Esophagus muscularis mucosa (tissue), 4 donors: ENCODE results near the gene THAP4. TPM values are rescaled to one million over a fixed set of nuclear protein-coding genes. Genes with fewer than 3 reads are reported as not detected.

Experiments used
- DNase-seq: peaks from one replicate; pipeline ENCODE4 v3.0.0-alpha.2; 2017; ENCODE audit errors: extremely low spot score
- H3K27ac ChIP-seq, 4 donors: fragments of 200-600 bp; sonication (generic); replicated peaks in 1 of 4; 1 replicate in 3 of 4; 2 replicates in 1 of 4; pipeline ENCODE4 v1.5.1; 2016 to 2019; ENCODE audit warnings: mild to moderate bottlenecking in 1 of 4
- H3K27me3 ChIP-seq, 4 donors: fragments of 200-600 bp; sonication (generic); one replicate each; pipeline versions ENCODE4 v1.5.1 to v1.6.0; 2016 to 2019
- H3K36me3 ChIP-seq, 4 donors: fragments of 200-600 bp; sonication (generic); one replicate each; pipeline ENCODE4 v1.5.1; 2016 to 2019
- H3K4me1 ChIP-seq, 4 donors: fragments of 200-600 bp; sonication (generic); one replicate each; pipeline ENCODE4 v1.5.1; 2016 to 2019
- H3K4me3 ChIP-seq, 4 donors: fragments of 200-600 bp; sonication (generic); 1 replicate in 2 of 4; 2 replicates in 2 of 4; pipeline ENCODE4 v1.5.1; 2016 to 2019; ENCODE audit warnings: mild to moderate bottlenecking in 4 of 4, moderate library complexity in 1 of 4
- H3K9me3 ChIP-seq, 4 donors: fragments of 200-600 bp; sonication (generic); 1 replicate in 3 of 4; 2 replicates in 1 of 4; pipeline ENCODE4 v1.5.1; 2016 to 2019
- EP300 ChIP-seq: sonication (generic); formaldehyde crosslinking; IDR thresholded peaks from one replicate; pipeline ENCODE4 v1.6.1; 2017; ENCODE audit warnings: antibody characterized with exemption
- POLR2A ChIP-seq: fragments of 450-650 bp; IDR thresholded peaks from one replicate; pipeline ENCODE4 v1.6.1; 2017; ENCODE audit warnings: antibody characterized with exemption, moderate library complexity, mild to moderate bottlenecking, low read depth
- POLR2AphosphoS5 ChIP-seq, 2 donors: sonication (generic); formaldehyde crosslinking; IDR thresholded peaks; one replicate each; pipeline ENCODE4 v1.6.1; 2017; ENCODE audit warnings: antibody characterized with exemption in 2 of 2
- WGBS: methylation state at CpG from one replicate; pipeline ENCODE4 v1.1.5; 2018; 5-methylcytosine and 5-hydroxymethylcytosine counted together
- intact Hi-C: fragments of 100-400 bp; cut with DNase I; formaldehyde crosslinking; loops from one replicate; pipeline ENCODE4 v1.15.1; 2023
- total RNA-seq, 4 donors: library from RNA; depleted of rRNA; stranded (reverse); fragments of >200 nt; gene quantifications; one replicate each; pipeline versions ENCODE4 v1.1.0 to v1.2.1, GENCODE V29; 2016
- TF ChIP-seq, protein P1 (sequence below), 3 experiments: fragments of 200-600 bp in 2 of 3; fragments of 450-650 bp in 1 of 3; sonication (generic) in 2 of 3; IDR thresholded peaks; one replicate each; pipeline ENCODE4 v1.5.1; 2017 to 2019; ENCODE audit warnings: antibody characterized with exemption in 3 of 3, mild to moderate bottlenecking in 2 of 3, moderate library complexity in 1 of 3

The THAP4 gene
- total RNA-seq, 4 donors from 2014 or later: 37.0 to 69.8 (median 49.6) TPM

DNA sequence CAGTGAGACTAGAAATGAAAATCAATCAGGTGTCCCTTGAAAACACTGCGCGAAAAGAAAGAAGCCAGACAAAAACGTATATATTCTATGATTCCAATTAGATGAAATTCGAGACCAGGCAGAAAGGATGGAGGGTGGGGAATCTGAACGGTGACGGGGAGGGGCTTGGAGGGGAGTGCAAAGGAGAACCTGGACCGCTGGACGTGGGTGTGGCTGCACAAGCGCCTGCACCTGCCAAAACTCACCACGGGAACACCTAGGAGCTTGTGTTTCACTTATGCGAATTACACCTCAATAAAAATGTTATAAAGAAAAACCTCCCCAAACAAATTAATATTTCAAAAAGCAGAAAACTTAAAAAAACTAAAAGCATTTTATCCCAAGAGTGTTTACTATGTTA is 21.9 kb downstream of the THAP4 start:
- Histone ChIP-seq H3K27ac (no peak overlapping the region), H3K27me3 (no peaks in the 10 kb centered on the region), H3K36me3 (peaks cover 0 to 16% (median 3%) of the 10 kb centered on the region in 4 donors), H3K9me3 (no peaks in the 10 kb centered on the region), H3K4me3 (no peak overlapping the region), H3K4me1 (peaks cover 18 to 45% (median 32%) of the 10 kb centered on the region in 4 donors)
- 87% methylated on average over 11 of the region's 11 CpGs for WGBS
- TF ChIP-seq EP300 (no peak), POLR2A (no peak), POLR2AphosphoS5 (IDR thresholded peaks at IDR 0.05) (no peak)
- TF ChIP-seq, protein P1, sequence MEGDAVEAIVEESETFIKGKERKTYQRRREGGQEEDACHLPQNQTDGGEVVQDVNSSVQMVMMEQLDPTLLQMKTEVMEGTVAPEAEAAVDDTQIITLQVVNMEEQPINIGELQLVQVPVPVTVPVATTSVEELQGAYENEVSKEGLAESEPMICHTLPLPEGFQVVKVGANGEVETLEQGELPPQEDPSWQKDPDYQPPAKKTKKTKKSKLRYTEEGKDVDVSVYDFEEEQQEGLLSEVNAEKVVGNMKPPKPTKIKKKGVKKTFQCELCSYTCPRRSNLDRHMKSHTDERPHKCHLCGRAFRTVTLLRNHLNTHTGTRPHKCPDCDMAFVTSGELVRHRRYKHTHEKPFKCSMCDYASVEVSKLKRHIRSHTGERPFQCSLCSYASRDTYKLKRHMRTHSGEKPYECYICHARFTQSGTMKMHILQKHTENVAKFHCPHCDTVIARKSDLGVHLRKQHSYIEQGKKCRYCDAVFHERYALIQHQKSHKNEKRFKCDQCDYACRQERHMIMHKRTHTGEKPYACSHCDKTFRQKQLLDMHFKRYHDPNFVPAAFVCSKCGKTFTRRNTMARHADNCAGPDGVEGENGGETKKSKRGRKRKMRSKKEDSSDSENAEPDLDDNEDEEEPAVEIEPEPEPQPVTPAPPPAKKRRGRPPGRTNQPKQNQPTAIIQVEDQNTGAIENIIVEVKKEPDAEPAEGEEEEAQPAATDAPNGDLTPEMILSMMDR (IDR thresholded peaks at IDR 0.05): no peak
- intact Hi-C loops: no loop called here
- DNase-seq: no peak

DNA sequence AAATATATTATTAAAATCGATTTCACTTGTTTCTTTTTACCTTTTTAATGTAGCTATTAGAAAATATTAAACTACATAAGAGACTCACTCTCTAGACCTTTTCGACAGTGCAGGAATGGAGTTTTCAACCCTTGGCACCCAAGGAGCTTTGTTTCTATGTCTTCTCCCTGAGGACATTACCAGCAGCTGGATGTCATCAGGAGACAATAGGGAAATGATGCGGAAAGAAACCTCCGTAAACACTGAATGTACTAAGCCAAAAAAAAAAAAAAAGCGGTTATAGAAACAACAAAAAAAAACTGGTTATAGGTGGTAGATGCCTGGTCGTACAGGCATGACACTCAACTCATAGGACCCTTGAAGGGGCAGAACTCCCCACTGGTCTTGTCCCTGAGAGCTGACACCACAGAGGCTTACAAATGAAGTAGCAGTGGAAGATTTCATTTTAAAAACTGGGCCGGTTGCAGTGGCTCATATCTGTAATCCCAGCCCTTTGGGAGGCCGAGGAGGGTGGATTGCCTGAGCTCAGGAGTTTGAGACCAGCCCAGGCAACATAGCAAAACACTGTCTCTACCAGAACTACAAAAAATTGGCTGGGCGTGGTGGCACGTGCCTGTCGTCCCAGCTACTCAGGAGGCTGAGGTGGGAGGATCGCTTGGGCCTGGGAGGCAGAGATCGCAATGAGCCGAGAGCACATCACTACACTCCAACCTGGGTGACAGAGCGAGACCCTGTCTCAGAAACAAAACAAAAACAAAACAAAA is 23.8 kb downstream of the THAP4 start:
- intact Hi-C loops: loop anchor here (5.0 kb wide), 1 partner anchor 106 kb away; the partner anchor contains the start of gene STK25
- no peak for DNase-seq
- peak overlapping the region; percentile 36 to 66 (median 48) for H3K27ac ChIP-seq

GRCh38 chr2:241612156-241613016 is 24.6 kb downstream of the THAP4 start:
- Histone ChIP-seq H3K27ac (peak overlapping the region in 3 of 4 donors; percentile 31 to 66 (median 62)), H3K36me3 (peaks cover 0 to 13% (median 0%) of the 10 kb centered on the region in 4 donors), H3K4me1 (peaks cover 14 to 55% (median 34%) of the 10 kb centered on the region in 4 donors), H3K27me3 (no peaks in the 10 kb centered on the region), H3K9me3 (no peaks in the 10 kb centered on the region), H3K4me3 (no peak overlapping the region)
- intact Hi-C loops: loop anchor here (5.0 kb wide), 1 partner anchor 105 kb away; the partner anchor contains the start of gene STK25
- WGBS: 72% methylated on average over 20 of the region's 20 CpGs
- DNase-seq: no peak
- TF ChIP-seq POLR2A (no peak), POLR2AphosphoS5 (IDR thresholded peaks at IDR 0.05) (peak in 1 of 2 donors; percentile 16)

More for the DNA sequence above, 23.8 kb downstream of the THAP4 start:
- WGBS: 74% methylated on average over 15 of the region's 15 CpGs
- Histone ChIP-seq H3K4me3 (no peak overlapping the region), H3K9me3 (no peaks in the 10 kb centered on the region), H3K4me1 (peaks cover 21 to 61% (median 41%) of the 10 kb centered on the region in 4 donors), H3K27me3 (no peaks in the 10 kb centered on the region), H3K36me3 (peaks cover 0 to 6% (median 0%) of the 10 kb centered on the region in 4 donors)
- TF ChIP-seq POLR2AphosphoS5 (IDR thresholded peaks at IDR 0.05) (no peak), POLR2A (no peak), EP300 (no peak)
- TF ChIP-seq, protein P1 (IDR thresholded peaks at IDR 0.05): no peak

DNA sequence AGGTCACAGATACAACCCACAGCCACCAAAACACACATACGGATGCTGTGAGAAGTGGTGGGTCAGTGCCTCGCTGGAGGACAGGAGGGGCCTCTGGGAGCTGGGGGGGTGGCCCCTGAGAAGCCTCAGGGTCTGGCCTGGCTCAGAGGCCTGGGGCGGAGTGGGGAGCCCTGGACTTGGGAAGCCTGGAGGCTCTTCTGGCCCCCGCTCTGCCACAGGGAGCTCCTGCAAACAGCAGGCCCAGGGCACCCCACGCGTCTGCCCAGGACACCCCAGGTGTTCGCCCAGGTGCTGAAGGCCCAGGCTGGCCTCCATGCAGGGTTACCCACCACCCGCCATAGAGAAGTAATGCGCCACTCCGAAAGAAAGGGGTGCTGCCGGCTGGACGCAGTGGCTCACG is 25.9 kb downstream of the THAP4 start:
- 95% methylated on average over 11 of the region's 13 CpGs for whole genome bisulfite sequencing
- H3K36me3 ChIP-seq: peaks cover 0 to 21% (median 3%) of the 10 kb centered on the region in 4 donors
- H3K4me3 ChIP-seq: no peak overlapping the region
- no peaks in the 10 kb centered on the region for H3K27me3 ChIP-seq
- H3K4me1 ChIP-seq: peaks cover 11 to 44% (median 30%) of the 10 kb centered on the region in 4 donors
- H3K27ac ChIP-seq: peak overlapping the region; percentile 85 to 87 (median 86)
- no peaks in the 10 kb centered on the region for H3K9me3 ChIP-seq
- no peak for DNase-seq
- intact Hi-C loops: loop anchor here (5.0 kb wide), 1 partner anchor 104 kb away; the partner anchor contains the start of gene STK25
- no peak for TF ChIP-seq POLR2AphosphoS5 (IDR thresholded peaks at IDR 0.05)
- no peak for TF ChIP-seq EP300
- TF ChIP-seq, protein P1 (IDR thresholded peaks at IDR 0.05): no peak
- TF ChIP-seq POLR2A: no peak
